Upper lobe of left lung (tissue), 6 donors: Measurements from ENCODE around the gene CGB5. TPM values are rescaled to one million over a fixed set of nuclear protein-coding genes. Genes with fewer than 3 reads are reported as not detected.
"Not testable (repeated sequence)": the region's sequence is repeated elsewhere in the genome, so short reads cannot be mapped to it uniquely, and the experiment has no call there.

Experiments used
- ATAC-seq, 2 donors: fragments of 200-7000 bp; cut with Tn5 transposase; one replicate each; pipeline ENCODE4 v1.9.1; 2022; ENCODE audit warnings: mild to moderate bottlenecking in 2 of 2, moderate library complexity in 2 of 2; ENCODE audit not compliant: low FRiP score in 2 of 2
- DNase-seq, 2 donors: peaks; one replicate each; pipeline ENCODE4 v3.0.0-alpha.2; 2019 to 2020
- H3K27ac ChIP-seq, 4 donors: fragments of 200-600 bp; sonication (generic); one replicate each; pipeline ENCODE4 v1.5.1; 2016 to 2019
- H3K27me3 ChIP-seq, 4 donors: fragments of 200-600 bp; sonication (generic); one replicate each; pipeline ENCODE4 v1.5.1; 2017 to 2019
- H3K36me3 ChIP-seq, 4 donors: fragments of 200-600 bp; sonication (generic); one replicate each; pipeline ENCODE4 v1.5.1; 2016 to 2019
- H3K4me1 ChIP-seq, 4 donors: fragments of 200-600 bp; sonication (generic); one replicate each; pipeline ENCODE4 v1.5.1; 2018 to 2019
- H3K4me3 ChIP-seq, 4 donors: fragments of 200-600 bp; sonication (generic); one replicate each; pipeline ENCODE4 v1.5.1; 2017 to 2019; ENCODE audit warnings: mild to moderate bottlenecking in 2 of 4, moderate library complexity in 1 of 4
- H3K9me3 ChIP-seq, 4 donors: fragments of 200-600 bp; sonication (generic); one replicate each; pipeline ENCODE4 v1.5.1; 2018 to 2019
- EP300 ChIP-seq, 4 donors: sonication (generic); formaldehyde crosslinking; IDR thresholded peaks; one replicate each; pipeline ENCODE4 v1.5.1; 2017; ENCODE audit warnings: antibody characterized with exemption in 4 of 4, control low read depth in 2 of 4
- POLR2A ChIP-seq, 4 donors: fragments of 450-650 bp; IDR thresholded peaks; one replicate each; pipeline ENCODE4 v1.5.1; 2016 to 2017; ENCODE audit warnings: antibody characterized with exemption in 4 of 4, mild to moderate bottlenecking in 2 of 4
- POLR2AphosphoS5 ChIP-seq, 2 donors: sonication (generic); formaldehyde crosslinking; IDR thresholded peaks; one replicate each; pipeline ENCODE4 v1.5.1; 2017; ENCODE audit warnings: antibody characterized with exemption in 2 of 2
- WGBS, 2 donors: methylation state at CpG; one replicate each; pipeline ENCODE4 v1.1.5; 2017 to 2018; 5-methylcytosine and 5-hydroxymethylcytosine counted together
- total RNA-seq, 6 donors: library from RNA; depleted of rRNA in 4 of 6; stranded (reverse); fragments of >200 nt in 4 of 6; gene quantifications; one replicate each; pipeline versions ENCODE4 v1.1.0 to v1.2.1, GENCODE V29; 2016 to 2021
- TF ChIP-seq, protein P1 (sequence below), 6 experiments: fragments of 450-650 bp in 4 of 6; fragments of 200-600 bp in 2 of 6; sonication (generic) in 2 of 6; IDR thresholded peaks; one replicate each; pipeline ENCODE4 v1.5.1; 2016 to 2019; ENCODE audit warnings: antibody characterized with exemption in 6 of 6
- donor health status: DM: no; HTN: no; CAD: no; lungs with moderate emphysema.
- donor health status: DM: no; HTN: yes; CAD: no; lungs with severe emphysema.

CGB5 gene
- total RNA-seq, 6 donors from 2014 or later = not detected

DNA sequence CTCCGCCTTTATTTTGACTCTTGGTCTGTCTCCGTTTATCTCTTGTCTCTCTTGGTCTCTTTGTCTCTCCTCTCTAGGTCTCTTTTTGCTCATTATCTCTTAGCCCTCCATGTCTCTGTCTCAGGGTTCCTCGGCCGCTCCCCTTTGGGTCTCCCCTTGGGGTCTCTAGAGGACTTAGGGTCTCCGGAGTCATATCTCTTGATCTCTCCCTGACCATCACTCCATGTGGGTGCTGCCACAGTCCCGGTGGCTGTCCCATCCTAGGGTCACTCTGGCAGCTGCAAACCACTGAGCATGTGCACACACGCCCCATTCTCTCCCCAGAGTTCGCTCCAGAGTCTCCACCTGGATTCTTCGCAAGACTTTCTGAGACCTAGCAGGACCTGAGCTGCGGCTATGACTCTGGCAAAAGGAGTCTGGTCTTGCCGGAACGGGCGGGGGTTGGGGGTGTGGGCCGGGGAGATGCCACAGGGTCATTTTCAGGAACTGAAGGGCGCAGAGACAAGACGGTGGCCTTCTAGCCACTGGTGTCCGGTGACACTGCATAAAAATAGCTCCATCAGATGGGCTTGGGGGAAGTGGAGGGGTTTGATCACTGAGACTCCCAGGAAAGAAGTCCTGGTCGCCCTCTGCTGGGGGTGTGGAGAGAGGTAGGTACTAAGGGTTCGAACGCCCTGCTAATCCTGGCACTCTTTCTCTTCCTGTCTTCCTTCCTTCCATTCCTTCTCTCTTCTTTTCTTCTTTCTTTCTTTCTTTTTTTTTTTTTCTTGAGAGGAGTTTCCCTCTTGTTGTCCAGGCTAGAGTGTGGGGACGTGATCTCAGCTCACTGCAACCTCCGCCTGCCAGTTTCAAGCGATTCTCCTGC is 30.1 kb downstream of the CGB5 start:
- H3K27ac ChIP-seq = no peak overlapping the region
- peaks cover 0 to 33% (median 15%) of the 10 kb centered on the region in 4 donors for H3K27me3 ChIP-seq
- H3K9me3 ChIP-seq = no peaks in the 10 kb centered on the region
- peaks cover 0 to 17% (median 3%) of the 10 kb centered on the region in 4 donors for H3K4me1 ChIP-seq
- H3K36me3 ChIP-seq = no peaks in the 10 kb centered on the region
- WGBS, 2 donors = 63 to 64% methylated on average over 23 of the region's 23 CpGs
- TF ChIP-seq EP300 (IDR thresholded peaks at IDR 0.05) (no peak), POLR2A (IDR thresholded peaks at IDR 0.05) (no peak), POLR2AphosphoS5 (IDR thresholded peaks at IDR 0.05) (no peak)
- TF ChIP-seq, protein P1, sequence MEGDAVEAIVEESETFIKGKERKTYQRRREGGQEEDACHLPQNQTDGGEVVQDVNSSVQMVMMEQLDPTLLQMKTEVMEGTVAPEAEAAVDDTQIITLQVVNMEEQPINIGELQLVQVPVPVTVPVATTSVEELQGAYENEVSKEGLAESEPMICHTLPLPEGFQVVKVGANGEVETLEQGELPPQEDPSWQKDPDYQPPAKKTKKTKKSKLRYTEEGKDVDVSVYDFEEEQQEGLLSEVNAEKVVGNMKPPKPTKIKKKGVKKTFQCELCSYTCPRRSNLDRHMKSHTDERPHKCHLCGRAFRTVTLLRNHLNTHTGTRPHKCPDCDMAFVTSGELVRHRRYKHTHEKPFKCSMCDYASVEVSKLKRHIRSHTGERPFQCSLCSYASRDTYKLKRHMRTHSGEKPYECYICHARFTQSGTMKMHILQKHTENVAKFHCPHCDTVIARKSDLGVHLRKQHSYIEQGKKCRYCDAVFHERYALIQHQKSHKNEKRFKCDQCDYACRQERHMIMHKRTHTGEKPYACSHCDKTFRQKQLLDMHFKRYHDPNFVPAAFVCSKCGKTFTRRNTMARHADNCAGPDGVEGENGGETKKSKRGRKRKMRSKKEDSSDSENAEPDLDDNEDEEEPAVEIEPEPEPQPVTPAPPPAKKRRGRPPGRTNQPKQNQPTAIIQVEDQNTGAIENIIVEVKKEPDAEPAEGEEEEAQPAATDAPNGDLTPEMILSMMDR (IDR thresholded peaks at IDR 0.05) = no peak
- H3K4me3 ChIP-seq = no peak overlapping the region
- DNase-seq = no peak
- ATAC-seq = no peak

DNA sequence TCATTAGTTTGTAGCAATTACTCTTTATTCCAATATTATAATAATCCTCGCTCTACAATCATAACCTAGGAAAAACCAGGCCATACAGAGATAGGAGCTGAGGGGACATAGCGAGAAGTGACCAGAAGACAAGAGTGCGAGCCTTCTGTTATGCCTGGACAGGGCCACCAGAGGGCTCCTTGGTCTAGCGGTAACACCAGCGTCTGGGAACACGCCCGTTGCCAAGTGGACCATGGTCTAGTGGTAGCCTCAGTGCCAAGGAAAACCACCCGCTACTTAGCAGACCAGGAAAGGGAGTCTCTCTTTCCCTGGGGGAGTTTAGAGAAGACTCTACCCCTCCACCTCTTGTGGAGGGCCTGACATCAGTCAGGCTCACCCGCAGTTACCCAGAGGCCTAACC is 31.2 kb downstream of the CGB5 start:
- Histone ChIP-seq H3K27me3 (peaks cover 0 to 30% (median 15%) of the 10 kb centered on the region in 4 donors), H3K4me1 (peaks cover 0 to 17% (median 3%) of the 10 kb centered on the region in 4 donors)
- DNase-seq = peak in 1 of 2 donors; percentile 77
- not testable (repeated sequence) for H3K27ac ChIP-seq, H3K36me3 ChIP-seq, H3K9me3 ChIP-seq, H3K4me3 ChIP-seq, ATAC-seq
- 14 to 16% methylated on average over 9 of the region's 9 CpGs for WGBS, 2 donors
- TF ChIP-seq, protein P1 (IDR thresholded peaks at IDR 0.05) = peak; percentile 64 to 85 (median 71)

DNA sequence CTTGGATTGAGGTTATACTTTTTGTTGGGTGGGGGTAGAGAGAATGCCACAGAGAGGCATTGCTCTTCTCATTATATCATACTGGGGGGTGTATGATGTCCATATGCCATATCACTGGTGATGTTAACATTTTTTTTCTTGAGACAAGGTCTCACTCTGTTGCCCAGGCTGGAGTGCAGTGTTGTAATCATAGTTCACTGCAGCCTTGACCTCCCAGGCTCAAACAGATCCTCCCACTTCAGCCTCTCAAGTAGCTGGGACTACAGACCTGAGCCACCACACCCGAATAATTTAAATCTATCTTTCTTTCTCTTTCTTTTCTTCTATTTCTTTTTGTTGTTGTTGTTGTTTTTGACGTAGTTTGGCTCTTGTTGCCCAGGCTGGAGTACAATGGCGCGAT is 36.7 kb downstream of the CGB5 start:
- TF ChIP-seq EP300 (IDR thresholded peaks at IDR 0.05) = no peak
- H3K9me3 ChIP-seq = no peaks in the 10 kb centered on the region
- DNase-seq (no peak), ATAC-seq (no peak)
- 79 to 85% methylated on average over 4 of the region's 4 CpGs for WGBS, 2 donors
- H3K36me3 ChIP-seq = no peaks in the 10 kb centered on the region
- no peak overlapping the region for H3K4me3 ChIP-seq
- H3K4me1 ChIP-seq = peaks cover 0 to 5% (median 5%) of the 10 kb centered on the region in 4 donors
- H3K27ac ChIP-seq = no peak overlapping the region
- no peaks in the 10 kb centered on the region for H3K27me3 ChIP-seq

DNA sequence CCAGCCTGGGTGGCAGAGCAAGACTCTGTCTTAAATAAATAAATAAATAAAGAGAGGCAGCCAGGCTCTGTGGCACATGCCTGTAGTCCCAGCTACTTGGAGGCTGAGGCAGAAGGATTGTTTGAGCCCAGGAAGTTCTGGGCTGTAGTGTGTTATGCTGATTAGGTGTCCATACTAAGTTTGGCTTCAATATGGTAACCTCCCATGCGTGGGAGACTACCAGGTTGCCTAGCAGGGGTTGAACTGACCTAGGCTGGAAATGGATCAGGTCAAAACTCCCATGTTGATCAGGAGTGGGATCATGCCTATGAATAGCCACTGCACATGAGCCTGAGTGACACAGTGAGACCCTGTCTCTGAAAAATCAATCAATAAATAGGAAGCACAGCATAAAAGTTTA is 37.6 kb downstream of the CGB5 start:
- DNase-seq (no peak), ATAC-seq (no peak)
- Histone ChIP-seq H3K4me1 (peaks cover 4 to 10% (median 8%) of the 10 kb centered on the region in 4 donors), H3K9me3 (no peaks in the 10 kb centered on the region), H3K36me3 (no peaks in the 10 kb centered on the region), H3K27me3 (no peaks in the 10 kb centered on the region), H3K27ac (no peak overlapping the region), H3K4me3 (no peak overlapping the region)
- 60% methylated on average over 1 of the region's 1 CpG; no CpG with 5 or more reads in 1 of the 2 donors for WGBS, 2 donors
- TF ChIP-seq, protein P1 (IDR thresholded peaks at IDR 0.05) = no peak
- no peak for TF ChIP-seq EP300 (IDR thresholded peaks at IDR 0.05)
- no peak for TF ChIP-seq POLR2A (IDR thresholded peaks at IDR 0.05)
- TF ChIP-seq POLR2AphosphoS5 (IDR thresholded peaks at IDR 0.05) = no peak

DNA sequence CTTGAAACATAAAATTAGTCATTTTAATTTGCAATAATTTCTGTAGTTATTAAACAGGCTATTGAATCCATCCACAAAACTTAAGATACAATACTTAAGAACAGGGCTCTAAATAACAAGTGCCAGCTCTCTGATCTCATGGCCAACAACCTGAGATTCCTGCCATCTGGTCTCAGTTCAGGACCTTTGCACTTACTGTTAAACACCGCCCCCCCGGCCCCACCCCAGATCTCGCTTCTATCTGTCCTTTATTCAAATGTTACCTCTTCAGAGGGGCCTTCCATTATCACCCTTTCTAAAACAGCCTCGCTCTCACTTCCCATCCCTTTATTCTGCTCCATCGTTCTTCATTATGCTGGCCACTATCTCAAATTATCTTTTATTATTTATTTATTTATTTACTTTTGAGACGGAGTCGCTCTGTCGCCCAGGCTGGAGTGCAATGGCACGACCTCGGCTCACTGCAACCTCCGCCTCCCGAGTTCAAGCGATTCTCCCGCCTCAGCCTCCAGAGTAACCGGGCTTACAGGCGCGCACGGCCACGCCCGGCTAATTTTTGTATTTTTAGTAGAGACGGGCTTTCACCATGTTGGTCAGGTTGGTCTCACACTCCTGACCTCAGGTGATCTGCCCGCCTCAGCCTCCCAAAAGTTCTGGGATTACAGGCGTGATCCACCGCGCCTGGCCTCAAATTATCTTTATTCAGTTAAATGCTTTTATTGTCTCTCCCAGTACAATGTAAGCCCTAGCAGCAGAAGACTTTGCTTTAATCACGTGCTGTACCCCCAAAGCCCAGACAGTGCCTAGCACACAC is 40.8 kb downstream of the CGB5 start:
- DNase-seq = no peak
- 74% methylated on average over 26 of the region's 26 CpGs for WGBS, 2 donors
- no peak for ATAC-seq
- Histone ChIP-seq H3K27ac (peak overlapping the region; percentile 89 to 95 (median 92)), H3K27me3 (no peaks in the 10 kb centered on the region), H3K4me3 (peak overlapping the region in 3 of 4 donors; percentile 93 to 100 (median 98)), H3K36me3 (peaks cover 0 to 20% (median 14%) of the 10 kb centered on the region in 4 donors), H3K4me1 (peaks cover 19 to 38% (median 23%) of the 10 kb centered on the region in 4 donors), H3K9me3 (no peaks in the 10 kb centered on the region)
- TF ChIP-seq EP300 (IDR thresholded peaks at IDR 0.05) = no peak
- TF ChIP-seq, protein P1 (IDR thresholded peaks at IDR 0.05) = no peak
- TF ChIP-seq POLR2AphosphoS5 (IDR thresholded peaks at IDR 0.05) = no peak
- no peak for TF ChIP-seq POLR2A (IDR thresholded peaks at IDR 0.05)
